Measurements from ENCODE around the gene IGSF8. TPM values are rescaled to one million over a fixed set of nuclear protein-coding genes. Genes with fewer than 3 reads are reported as not detected.

The IGSF8 gene
- total and polyA plus RNA-seq, 2 donors (not counting 1 experiment from before 2014, with no cell fraction given): 6.5 to 24.4 TPM

GRCh38 chr1:160058087-160058486, 40.3 kb downstream of the IGSF8 start:
- H3K4me3 ChIP-seq (replicated peaks in 1 of 4; ENCODE audit: control extremely low read depth in 1 of 4, insufficient read depth in 1 of 4, low read depth in 3 of 4, low read length in 4 of 4): no peak overlapping the region
- H3K79me2 ChIP-seq (ENCODE audit: control insufficient read depth, insufficient read depth, low read length): no peaks in the 10 kb centered on the region
- H3K36me3 ChIP-seq (ENCODE audit: control insufficient read depth, insufficient read depth, low read length): no peaks in the 10 kb centered on the region
- H3K9ac ChIP-seq (ENCODE audit: insufficient read depth, low read length): no peak overlapping the region
- H3K27me3 ChIP-seq (ENCODE audit: control insufficient read depth, insufficient read depth, low read length): peaks cover 30% of the 10 kb centered on the region
- H4K20me1 ChIP-seq (ENCODE audit: control insufficient read depth, extremely low read depth, insufficient read depth, low read length): no peaks in the 10 kb centered on the region
- no peaks in the 10 kb centered on the region for H3K9me3 ChIP-seq (ENCODE audit: control insufficient read depth, insufficient read depth, low read depth, low read length)
- no peak overlapping the region for H3K27ac ChIP-seq (ENCODE audit: insufficient read depth, low read length)
- H3K4me2 ChIP-seq (ENCODE audit: extremely low read depth, insufficient read depth, low read length): no peak overlapping the region
- peak in 1 of 2 donors; percentile 6 for DNase-seq (ENCODE audit: low read depth in 2 of 2)
- TF ChIP-seq EZH2 (IDR thresholded peaks at IDR 0.05; ENCODE audit: low read length, missing control alignments): no peak
- peak; percentile 24 to 35 for TF ChIP-seq CTCF (conservative IDR thresholded peaks at IDR 0.05 in 1 of 2, IDR thresholded peaks at IDR 0.05 in 1 of 2; ENCODE audit: low read depth in 1 of 2, low read length in 2 of 2)
- H3K4me1 ChIP-seq (ENCODE audit: control insufficient read depth, extremely low read depth, insufficient read depth, low read length): no peaks in the 10 kb centered on the region
- no peak overlapping the region for H2AFZ ChIP-seq (ENCODE audit: low read length)

GRCh38 chr1:160056648-160057169, 41.7 kb downstream of the IGSF8 start:
- no peak overlapping the region for H3K9ac ChIP-seq (ENCODE audit: insufficient read depth, low read length)
- H3K79me2 ChIP-seq (ENCODE audit: control insufficient read depth, insufficient read depth, low read length): no peaks in the 10 kb centered on the region
- H3K4me2 ChIP-seq (ENCODE audit: extremely low read depth, insufficient read depth, low read length): no peak overlapping the region
- H3K27ac ChIP-seq (ENCODE audit: insufficient read depth, low read length): no peak overlapping the region
- no peaks in the 10 kb centered on the region for H3K36me3 ChIP-seq (ENCODE audit: control insufficient read depth, insufficient read depth, low read length)
- no peak for TF ChIP-seq CTCF (conservative IDR thresholded peaks at IDR 0.05 in 1 of 2, IDR thresholded peaks at IDR 0.05 in 1 of 2; ENCODE audit: low read depth in 1 of 2, low read length in 2 of 2)
- no peak for TF ChIP-seq EZH2 (IDR thresholded peaks at IDR 0.05; ENCODE audit: low read length, missing control alignments)
- H3K27me3 ChIP-seq (ENCODE audit: control insufficient read depth, insufficient read depth, low read length): peaks cover 33% of the 10 kb centered on the region
- no peaks in the 10 kb centered on the region for H4K20me1 ChIP-seq (ENCODE audit: control insufficient read depth, extremely low read depth, insufficient read depth, low read length)
- H3K4me3 ChIP-seq (replicated peaks in 1 of 4; ENCODE audit: control extremely low read depth in 1 of 4, insufficient read depth in 1 of 4, low read depth in 3 of 4, low read length in 4 of 4): no peak overlapping the region
- no peak overlapping the region for H2AFZ ChIP-seq (ENCODE audit: low read length)
- H3K4me1 ChIP-seq (ENCODE audit: control insufficient read depth, extremely low read depth, insufficient read depth, low read length): no peaks in the 10 kb centered on the region
- DNase-seq (ENCODE audit: low read depth in 2 of 2): no peak
- no peaks in the 10 kb centered on the region for H3K9me3 ChIP-seq (ENCODE audit: control insufficient read depth, insufficient read depth, low read depth, low read length)

GRCh38 chr1:160053548-160054365, 44.7 kb downstream of the IGSF8 start:
- Histone ChIP-seq H3K4me2 (ENCODE audit: extremely low read depth, insufficient read depth, low read length) (no peak overlapping the region), H3K79me2 (ENCODE audit: control insufficient read depth, insufficient read depth, low read length) (no peaks in the 10 kb centered on the region), H2AFZ (ENCODE audit: low read length) (no peak overlapping the region), H3K9me3 (ENCODE audit: control insufficient read depth, insufficient read depth, low read depth, low read length) (no peaks in the 10 kb centered on the region), H3K27ac (ENCODE audit: insufficient read depth, low read length) (no peak overlapping the region), H3K27me3 (ENCODE audit: control insufficient read depth, insufficient read depth, low read length) (peaks cover 30% of the 10 kb centered on the region), H3K4me1 (ENCODE audit: control insufficient read depth, extremely low read depth, insufficient read depth, low read length) (no peaks in the 10 kb centered on the region), H3K4me3 (replicated peaks in 1 of 4; ENCODE audit: control extremely low read depth in 1 of 4, insufficient read depth in 1 of 4, low read depth in 3 of 4, low read length in 4 of 4) (no peak overlapping the region), H3K36me3 (ENCODE audit: control insufficient read depth, insufficient read depth, low read length) (no peaks in the 10 kb centered on the region), H3K9ac (ENCODE audit: insufficient read depth, low read length) (no peak overlapping the region), H4K20me1 (ENCODE audit: control insufficient read depth, extremely low read depth, insufficient read depth, low read length) (no peaks in the 10 kb centered on the region)
- DNase-seq (ENCODE audit: low read depth in 2 of 2): no peak
- TF ChIP-seq EZH2 (IDR thresholded peaks at IDR 0.05; ENCODE audit: low read length, missing control alignments): no peak

Measured in fibroblast of lung (primary cell).